Naive B cell (primary cell): Measurements from ENCODE around the gene NSMF. TPM values are rescaled to one million over a fixed set of nuclear protein-coding genes. Genes with fewer than 3 reads are reported as not detected.
"Not testable (repeated sequence)": the region's sequence is repeated elsewhere in the genome, so short reads cannot be mapped to it uniquely, and the experiment has no call there.

Source experiments
- ATAC-seq, 2 donors: fragments of 150-1000 bp; cut with Tn5 transposase; 2 replicates each; pipeline ENCODE4 v1.10.0; 2021; ENCODE audit warnings: low read depth in 2 of 2, mild to moderate bottlenecking in 2 of 2, moderate library complexity in 2 of 2
- DNase-seq: peaks from one replicate; pipeline ENCODE4 v3.0.0; 2022
- H3K27ac Mint-ChIP-seq, 6 donors: one replicate each; pipeline ENCODE4 v1.8.0; 2020 to 2022; ENCODE audit warnings: mild to moderate bottlenecking in 6 of 6, mixed read lengths in 6 of 6, moderate library complexity in 5 of 6, inconsistent platforms in 2 of 6
- H3K27me3 Mint-ChIP-seq, 3 donors: one replicate each; pipeline ENCODE4 v1.8.0; 2021 to 2022; ENCODE audit warnings: mixed read lengths in 3 of 3, mild to moderate bottlenecking in 1 of 3
- H3K36me3 Mint-ChIP-seq, 2 donors: one replicate each; pipeline ENCODE4 v1.8.0; 2020 to 2022; ENCODE audit warnings: mixed read lengths in 2 of 2, inconsistent platforms in 1 of 2, mild to moderate bottlenecking in 1 of 2
- H3K4me1 Mint-ChIP-seq, 3 donors: one replicate each; pipeline ENCODE4 v1.8.0; 2020 to 2022; ENCODE audit warnings: mixed read lengths in 3 of 3, inconsistent platforms in 1 of 3, mild to moderate bottlenecking in 1 of 3, moderate library complexity in 1 of 3
- H3K4me3 Mint-ChIP-seq, 8 donors: one replicate each; pipeline ENCODE4 v1.8.0; 2020 to 2022; ENCODE audit warnings: mild to moderate bottlenecking in 8 of 8, mixed read lengths in 8 of 8, moderate library complexity in 8 of 8, inconsistent platforms in 2 of 8
- H3K9me3 Mint-ChIP-seq, 7 donors: one replicate each; pipeline ENCODE4 v1.8.0; 2020 to 2022; ENCODE audit warnings: mixed read lengths in 7 of 7, mild to moderate bottlenecking in 5 of 7, inconsistent platforms in 2 of 7, moderate library complexity in 1 of 7
- polyA plus RNA-seq, 6 donors: library from polyadenylated mRNA; unstranded; fragments of 300-500 nt; fragmentation: Illumina TruSeq; gene quantifications; one replicate each; pipeline ENCODE4 v1.2.3, GENCODE V29; 2021; ENCODE audit warnings: low read depth in 6 of 6

NSMF gene
- polyA plus RNA-seq, 6 donors from 2014 or later = 2.7 to 7.6 (median 3.7) TPM; not detected in 1

DNA sequence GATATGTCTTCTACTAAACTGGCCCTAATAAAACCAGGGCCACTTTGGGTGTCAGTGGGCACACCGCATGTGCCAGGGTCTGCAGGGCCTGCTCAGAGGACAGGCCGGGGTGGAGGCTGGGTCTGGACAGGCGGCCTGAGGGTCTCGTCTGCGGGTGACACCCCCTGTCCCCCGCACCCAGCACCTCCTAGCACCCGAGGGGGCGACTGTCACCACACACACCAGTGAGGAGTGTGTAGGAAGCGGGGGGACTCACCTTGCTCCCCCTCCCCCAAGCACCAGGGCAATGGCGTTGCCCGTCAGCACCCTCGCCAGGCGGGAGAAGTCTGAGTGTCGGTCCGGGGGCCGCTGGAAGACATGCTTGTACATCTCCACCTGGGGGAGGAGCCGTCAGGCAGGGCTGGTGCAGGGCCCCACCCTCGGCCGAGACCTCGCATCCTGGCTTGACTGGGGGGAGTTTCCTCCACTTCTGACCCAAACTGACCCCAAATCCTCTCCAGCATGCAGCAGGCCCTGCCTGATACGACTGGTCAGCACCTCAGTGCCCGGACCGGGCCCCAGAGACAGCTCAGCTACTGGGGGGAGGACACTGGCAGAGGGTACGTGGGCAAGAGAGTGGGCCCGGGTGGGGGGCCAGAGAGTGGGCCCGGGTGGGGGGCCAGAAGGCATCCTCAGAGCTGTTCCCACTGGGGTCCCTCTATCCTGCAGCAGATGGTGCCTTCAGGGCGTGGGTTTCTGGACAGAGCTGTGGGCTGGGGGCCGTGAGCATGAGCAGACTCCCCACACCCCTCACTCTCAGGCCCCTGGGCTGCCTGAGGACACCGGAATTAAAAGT lies 18.9 kb upstream of the NSMF start:
- Mint-ChIP-seq H3K27ac (no peak overlapping the region), H3K4me3 (no peak overlapping the region), H3K36me3 (peaks cover 20 to 29% of the 10 kb centered on the region in 2 donors), H3K9me3 (peaks cover 14 to 30% (median 19%) of the 10 kb centered on the region in 7 donors), H3K27me3 (no peaks in the 10 kb centered on the region), H3K4me1 (peaks cover 0 to 4% (median 3%) of the 10 kb centered on the region in 3 donors)
- ATAC-seq = no peak
- no peak for DNase-seq

- Mint-ChIP-seq H3K27ac (no peak overlapping the region), H3K27me3 (no peaks in the 10 kb centered on the region), H3K36me3 (peaks cover 22 to 33% of the 10 kb centered on the region in 2 donors), H3K4me3 (no peak overlapping the region), H3K4me1 (peaks cover 0 to 4% (median 0%) of the 10 kb centered on the region in 3 donors), H3K9me3 (peaks cover 16 to 34% (median 19%) of the 10 kb centered on the region in 7 donors)
- ATAC-seq (no peak), DNase-seq (no peak)
These were observed 17.7 kb upstream of the NSMF start for GRCh38 chr9:137476856-137477255.

- no peak overlapping the region for H3K4me3 Mint-ChIP-seq
- DNase-seq (no peak), ATAC-seq (no peak)
- H3K27me3 Mint-ChIP-seq = no peaks in the 10 kb centered on the region
- H3K36me3 Mint-ChIP-seq = peaks cover 22 to 33% of the 10 kb centered on the region in 2 donors
- H3K4me1 Mint-ChIP-seq = peaks cover 2 to 7% (median 4%) of the 10 kb centered on the region in 3 donors
- H3K27ac Mint-ChIP-seq = no peak overlapping the region
- peaks cover 16 to 34% (median 19%) of the 10 kb centered on the region in 7 donors for H3K9me3 Mint-ChIP-seq
These were observed 16.5 kb upstream of the NSMF start for GRCh38 chr9:137475666-137476065.

DNA sequence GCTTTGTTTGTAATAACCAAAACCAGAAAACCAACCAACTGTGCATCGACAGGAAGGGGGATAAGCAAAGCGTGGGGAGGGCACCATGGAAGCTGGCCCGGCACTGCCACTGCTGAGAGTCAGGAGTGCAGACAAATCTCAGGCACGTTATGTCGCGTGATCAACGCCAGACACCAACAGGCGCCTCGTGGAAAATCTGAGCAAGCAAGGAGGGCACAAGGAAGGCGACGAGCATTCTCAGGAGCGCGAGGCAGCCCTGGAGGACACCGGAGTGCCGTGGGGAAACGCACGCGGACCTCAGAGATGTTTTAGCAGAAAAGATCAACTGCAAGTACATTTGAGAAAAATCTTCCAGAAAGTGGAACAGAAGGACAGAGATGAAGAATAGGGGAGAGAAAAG lies 15.1 kb upstream of the NSMF start:
- peak overlapping the region in 1 of 6 donors; percentile 90 for H3K27ac Mint-ChIP-seq
- DNase-seq (no peak), ATAC-seq (no peak)
- H3K27me3 Mint-ChIP-seq = no peaks in the 10 kb centered on the region
- H3K4me1 Mint-ChIP-seq = peaks cover 5 to 6% (median 6%) of the 10 kb centered on the region in 3 donors
- H3K36me3 Mint-ChIP-seq = peaks cover 22 to 33% of the 10 kb centered on the region in 2 donors
- H3K4me3 Mint-ChIP-seq = peak overlapping the region in 2 of 8 donors; percentile 53 to 68
- H3K9me3 Mint-ChIP-seq = peaks cover 16 to 34% (median 19%) of the 10 kb centered on the region in 7 donors

DNA sequence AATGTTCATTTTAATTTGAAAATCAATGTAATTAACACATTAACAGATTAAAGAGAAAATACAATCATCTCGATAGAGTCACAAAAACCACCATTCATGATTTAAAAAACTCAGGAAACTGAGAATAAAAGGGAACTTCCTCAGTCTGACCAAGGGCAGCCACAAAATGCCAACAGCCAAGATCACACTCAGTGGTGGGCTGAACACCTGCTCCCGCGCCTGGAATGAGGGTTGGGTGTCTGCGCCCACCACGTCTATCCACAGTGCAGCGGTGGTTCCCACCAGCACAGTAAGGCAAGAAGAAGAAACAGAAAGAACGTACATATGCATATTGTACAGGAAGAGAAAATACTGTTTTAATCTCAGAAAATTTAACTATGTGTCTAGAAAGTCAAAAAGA lies 11.7 kb upstream of the NSMF start:
- Mint-ChIP-seq H3K4me1 (peaks cover 6 to 13% (median 10%) of the 10 kb centered on the region in 3 donors), H3K27ac (peak overlapping the region in 3 of 6 donors; percentile 4 to 90 (median 28)), H3K9me3 (peaks cover 10 to 24% (median 18%) of the 10 kb centered on the region in 7 donors), H3K4me3 (no peak overlapping the region), H3K36me3 (peaks cover 16 to 24% of the 10 kb centered on the region in 2 donors), H3K27me3 (no peaks in the 10 kb centered on the region)
- DNase-seq (no peak), ATAC-seq (peak; percentile 21 to 39)

GRCh38 chr9:137467896-137468295 lies 8.8 kb upstream of the NSMF start:
- Mint-ChIP-seq H3K4me3 (no peak overlapping the region), H3K9me3 (peaks cover 0 to 3% (median 1%) of the 10 kb centered on the region in 7 donors), H3K36me3 (peaks cover 1 to 3% of the 10 kb centered on the region in 2 donors), H3K4me1 (peaks cover 6 to 14% (median 13%) of the 10 kb centered on the region in 3 donors), H3K27me3 (no peaks in the 10 kb centered on the region), H3K27ac (no peak overlapping the region)
- DNase-seq (no peak), ATAC-seq (no peak)

DNA sequence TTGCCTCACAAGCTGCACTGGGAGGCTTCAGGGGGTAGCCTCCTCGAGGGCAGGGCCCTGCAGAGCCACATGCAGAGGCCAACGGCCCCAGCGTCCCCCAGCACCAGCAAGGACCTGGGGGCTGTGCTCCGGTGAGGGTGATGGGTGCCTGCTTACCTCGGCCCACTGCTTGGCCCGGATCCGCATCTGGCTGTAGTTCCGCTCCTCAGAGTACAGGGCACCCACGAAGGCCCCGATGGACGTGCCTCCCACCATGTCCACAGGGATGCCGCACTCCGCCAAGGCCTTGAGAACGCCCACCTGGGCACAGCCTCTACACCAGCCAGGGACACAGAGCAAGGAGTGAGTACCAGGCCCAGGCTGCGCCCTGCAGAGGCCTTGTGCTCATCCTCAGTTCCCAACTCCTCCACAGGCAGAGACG lies 8.0 kb upstream of the NSMF start:
- DNase-seq (no peak), ATAC-seq (no peak)
- Mint-ChIP-seq H3K27me3 (no peaks in the 10 kb centered on the region), H3K4me3 (no peak overlapping the region), H3K36me3 (no peaks in the 10 kb centered on the region), H3K9me3 (no peaks in the 10 kb centered on the region), H3K4me1 (peaks cover 6 to 16% (median 14%) of the 10 kb centered on the region in 3 donors), H3K27ac (peak overlapping the region in 1 of 6 donors; percentile 79)

GRCh38 chr9:137466389-137467085 lies 7.4 kb upstream of the NSMF start:
- peak overlapping the region in 2 of 6 donors; percentile 46 to 74 for H3K27ac Mint-ChIP-seq
- not testable (repeated sequence) for ATAC-seq, H3K9me3 Mint-ChIP-seq, DNase-seq, H3K27me3 Mint-ChIP-seq, H3K36me3 Mint-ChIP-seq
- H3K4me3 Mint-ChIP-seq = peak overlapping the region in 2 of 8 donors; percentile 50 to 72
- H3K4me1 Mint-ChIP-seq = peaks cover 6 to 16% (median 14%) of the 10 kb centered on the region in 3 donors

GRCh38 chr9:137465720-137466388 lies 6.7 kb upstream of the NSMF start:
- no peaks in the 10 kb centered on the region for H3K9me3 Mint-ChIP-seq
- DNase-seq = no peak
- no peak for ATAC-seq
- no peaks in the 10 kb centered on the region for H3K27me3 Mint-ChIP-seq
- peak overlapping the region in 3 of 8 donors; percentile 43 to 72 (median 50) for H3K4me3 Mint-ChIP-seq
- peak overlapping the region in 3 of 6 donors; percentile 46 to 74 (median 64) for H3K27ac Mint-ChIP-seq
- no peaks in the 10 kb centered on the region for H3K36me3 Mint-ChIP-seq
- H3K4me1 Mint-ChIP-seq = peaks cover 4 to 18% (median 13%) of the 10 kb centered on the region in 3 donors

DNA sequence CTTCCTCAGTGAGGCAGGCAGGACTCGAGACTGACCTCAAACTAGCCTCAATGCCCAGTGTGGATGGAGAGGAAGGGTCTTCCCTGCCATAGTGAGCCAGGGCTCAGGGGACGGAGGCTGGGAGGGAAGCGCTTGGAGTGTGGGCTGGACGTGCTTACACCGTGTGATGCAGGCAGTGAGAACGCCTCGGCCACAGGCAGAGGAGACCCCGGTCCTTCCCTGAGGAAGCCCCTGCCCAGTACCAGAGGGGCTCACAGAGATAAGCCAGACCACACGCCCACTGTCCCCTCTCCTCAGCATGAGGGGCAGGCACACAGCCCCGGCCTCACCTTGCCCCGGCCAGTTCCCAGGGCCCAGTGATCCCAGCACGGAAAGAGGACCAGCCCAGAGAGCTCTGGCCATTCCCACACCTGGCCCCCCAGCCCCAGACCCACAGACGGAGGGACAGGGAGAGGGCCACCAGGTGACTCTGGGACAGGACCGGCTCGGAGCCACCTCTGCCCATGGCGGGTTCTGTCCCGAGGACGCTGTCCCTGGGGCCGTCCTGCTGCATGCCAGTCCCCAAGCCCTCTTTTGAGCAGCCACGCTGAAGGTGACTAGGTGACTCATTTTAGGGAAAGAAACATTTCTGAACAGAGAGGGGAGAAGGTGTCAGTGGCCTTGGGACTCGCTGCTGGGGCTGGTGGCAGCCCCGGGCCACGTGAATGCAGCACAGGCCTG lies 6.0 kb upstream of the NSMF start:
- H3K9me3 Mint-ChIP-seq = no peaks in the 10 kb centered on the region
- H3K27ac Mint-ChIP-seq = no peak overlapping the region
- no peaks in the 10 kb centered on the region for H3K27me3 Mint-ChIP-seq
- ATAC-seq (no peak), DNase-seq (no peak)
- H3K4me1 Mint-ChIP-seq = peaks cover 0 to 14% (median 8%) of the 10 kb centered on the region in 3 donors
- no peaks in the 10 kb centered on the region for H3K36me3 Mint-ChIP-seq
- H3K4me3 Mint-ChIP-seq = no peak overlapping the region

DNA sequence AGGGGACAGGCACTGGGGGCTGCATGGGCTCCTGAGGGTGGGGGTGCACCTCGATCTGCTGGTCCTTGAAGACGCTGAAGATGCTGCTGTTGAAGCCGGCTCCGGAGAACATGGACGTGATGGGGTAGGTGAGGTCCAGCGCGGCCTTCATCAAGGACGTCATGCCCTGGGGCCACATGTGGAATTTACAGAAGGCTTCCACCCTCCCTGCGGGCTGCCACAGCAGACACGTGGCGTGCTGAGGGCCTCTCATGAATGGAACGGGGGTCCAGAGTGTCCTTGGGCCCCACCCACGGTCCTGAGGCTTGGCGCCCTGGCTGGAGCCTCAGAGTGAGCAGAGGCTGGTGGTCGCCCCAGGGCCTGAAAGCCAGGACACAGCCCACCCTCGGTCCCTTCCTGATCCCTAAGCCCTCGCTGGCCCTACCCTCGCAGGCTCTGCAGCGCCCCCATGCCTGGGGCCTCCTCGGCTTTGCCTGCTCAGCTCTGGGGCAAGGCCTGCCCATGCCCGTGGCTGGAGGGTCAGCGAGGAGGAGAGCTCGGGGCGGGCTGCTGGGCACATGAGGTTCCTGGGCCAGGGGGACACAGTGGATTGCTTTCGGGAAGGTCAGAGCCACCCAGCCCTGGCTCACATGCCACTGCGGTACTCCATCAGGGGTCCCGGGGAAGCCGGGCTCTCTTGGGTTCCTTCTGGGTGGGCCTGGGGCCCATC lies 5.3 kb upstream of the NSMF start:
- Mint-ChIP-seq H3K9me3 (no peaks in the 10 kb centered on the region), H3K4me1 (peaks cover 6 to 21% (median 8%) of the 10 kb centered on the region in 3 donors), H3K27ac (peak overlapping the region in 2 of 6 donors; percentile 67), H3K27me3 (no peaks in the 10 kb centered on the region), H3K36me3 (no peaks in the 10 kb centered on the region), H3K4me3 (no peak overlapping the region)
- no peak for ATAC-seq
- no peak for DNase-seq

DNA sequence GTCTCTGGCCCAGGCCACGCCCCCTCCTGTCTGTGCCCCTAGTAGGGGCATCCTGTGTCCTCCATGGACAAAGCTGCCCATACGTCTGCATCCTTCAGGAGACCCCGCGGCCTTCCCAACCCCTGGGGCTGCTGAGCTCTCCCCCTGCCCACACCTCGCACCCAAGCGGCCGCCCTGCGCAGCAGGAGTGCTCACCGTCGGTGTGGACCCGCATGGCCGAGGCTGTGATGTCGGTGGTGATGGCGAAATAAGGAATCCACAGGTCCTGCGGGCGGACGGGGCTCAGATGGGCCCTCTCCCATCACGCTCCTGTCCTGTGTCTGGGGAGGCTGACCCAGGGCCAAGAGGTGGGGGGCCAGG lies 4.8 kb upstream of the NSMF start:
- Mint-ChIP-seq H3K36me3 (no peaks in the 10 kb centered on the region), H3K4me3 (no peak overlapping the region), H3K27ac (peak overlapping the region in 3 of 6 donors; percentile 26 to 86 (median 67)), H3K27me3 (no peaks in the 10 kb centered on the region), H3K9me3 (no peaks in the 10 kb centered on the region), H3K4me1 (peaks cover 6 to 21% (median 8%) of the 10 kb centered on the region in 3 donors)
- no peak for ATAC-seq
- no peak for DNase-seq
